Muscle layer of colon (tissue), 2 donors: Measurements from ENCODE around the gene ADAD2.

Experiments used
- H3K27ac ChIP-seq: one replicate; pipeline ENCODE4 v1.7.0; 2013; ENCODE audit warnings: low read depth, mild to moderate bottlenecking, low read length, moderate library complexity
- H3K27me3 ChIP-seq, 2 donors: one replicate each; pipeline ENCODE4 v1.7.0; 2013; ENCODE audit warnings: low read length in 2 of 2, mild to moderate bottlenecking in 2 of 2; ENCODE audit not compliant: insufficient read depth in 2 of 2, control insufficient read depth in 1 of 2
- H3K36me3 ChIP-seq: one replicate; pipeline ENCODE4 v1.7.0; 2013; ENCODE audit warnings: mild to moderate bottlenecking, low read length; ENCODE audit not compliant: insufficient read depth
- H3K4me1 ChIP-seq: one replicate; pipeline ENCODE4 v1.7.0; 2013; ENCODE audit warnings: mild to moderate bottlenecking, low read length; ENCODE audit not compliant: insufficient read depth
- H3K4me3 ChIP-seq, 2 donors: one replicate each; pipeline ENCODE4 v1.7.0; 2013; ENCODE audit warnings: low read length in 2 of 2, low read depth in 1 of 2, mild to moderate bottlenecking in 1 of 2, moderate library complexity in 1 of 2
- H3K9ac ChIP-seq: one replicate; pipeline ENCODE4 v1.7.0; 2013; ENCODE audit warnings: low read length
- H3K9me3 ChIP-seq: one replicate; pipeline ENCODE4 v1.7.0; 2013; ENCODE audit warnings: mild to moderate bottlenecking, low read length
- donor health status: abdominal sarcoma.
- donor health status: Adenocarcinoma of cecum.

ADAD2 gene

GRCh38 chr16:84159800-84160199, 31.2 kb upstream of the ADAD2 start:
- H3K4me1 ChIP-seq, result no peaks in the 10 kb centered on the region
- H3K9ac ChIP-seq, result no peak overlapping the region
- no peak overlapping the region for H3K4me3 ChIP-seq
- peaks cover 0 to 4% of the 10 kb centered on the region in 2 donors for H3K27me3 ChIP-seq
- H3K27ac ChIP-seq, result no peak overlapping the region
- H3K9me3 ChIP-seq, result no peaks in the 10 kb centered on the region
- H3K36me3 ChIP-seq, result no peaks in the 10 kb centered on the region

- Histone ChIP-seq H3K27me3 (peaks cover 0 to 4% of the 10 kb centered on the region in 2 donors), H3K4me1 (no peaks in the 10 kb centered on the region), H3K4me3 (no peak overlapping the region), H3K36me3 (no peaks in the 10 kb centered on the region), H3K9ac (no peak overlapping the region), H3K9me3 (no peaks in the 10 kb centered on the region), H3K27ac (no peak overlapping the region)
These were observed 29.9 kb upstream of the ADAD2 start for GRCh38 chr16:84161037-84161436.

DNA sequence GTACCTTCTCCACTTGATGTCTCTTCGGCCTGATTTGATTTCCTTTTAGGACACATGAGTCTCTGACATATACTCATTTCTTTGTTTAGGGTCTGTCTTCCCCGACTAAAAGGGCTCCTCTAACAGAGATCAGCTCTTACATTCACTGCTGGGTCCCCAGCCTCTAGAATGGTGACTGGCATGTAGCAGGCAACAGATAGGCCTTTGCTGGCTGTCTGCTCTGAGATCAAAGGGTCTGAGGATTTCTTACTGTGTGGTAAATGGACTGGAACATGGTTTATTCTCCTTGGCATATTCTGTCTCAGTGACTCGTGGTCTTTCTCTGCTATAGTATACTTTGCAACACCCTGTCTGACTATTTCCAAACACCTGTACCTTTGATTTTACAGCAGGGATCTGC, 29.2 kb upstream of the ADAD2 start:
- no peak overlapping the region for H3K27ac ChIP-seq
- H3K27me3 ChIP-seq, result peaks cover 0 to 4% of the 10 kb centered on the region in 2 donors
- H3K4me3 ChIP-seq, result no peak overlapping the region
- H3K4me1 ChIP-seq, result no peaks in the 10 kb centered on the region
- H3K36me3 ChIP-seq, result no peaks in the 10 kb centered on the region
- H3K9me3 ChIP-seq, result no peaks in the 10 kb centered on the region
- no peak overlapping the region for H3K9ac ChIP-seq

GRCh38 chr16:84165746-84166145, 25.2 kb upstream of the ADAD2 start:
- peaks cover 0 to 9% of the 10 kb centered on the region in 2 donors for H3K27me3 ChIP-seq
- no peaks in the 10 kb centered on the region for H3K4me1 ChIP-seq
- H3K27ac ChIP-seq, result no peak overlapping the region
- H3K36me3 ChIP-seq, result no peaks in the 10 kb centered on the region
- no peaks in the 10 kb centered on the region for H3K9me3 ChIP-seq
- H3K4me3 ChIP-seq, result no peak overlapping the region
- no peak overlapping the region for H3K9ac ChIP-seq

DNA sequence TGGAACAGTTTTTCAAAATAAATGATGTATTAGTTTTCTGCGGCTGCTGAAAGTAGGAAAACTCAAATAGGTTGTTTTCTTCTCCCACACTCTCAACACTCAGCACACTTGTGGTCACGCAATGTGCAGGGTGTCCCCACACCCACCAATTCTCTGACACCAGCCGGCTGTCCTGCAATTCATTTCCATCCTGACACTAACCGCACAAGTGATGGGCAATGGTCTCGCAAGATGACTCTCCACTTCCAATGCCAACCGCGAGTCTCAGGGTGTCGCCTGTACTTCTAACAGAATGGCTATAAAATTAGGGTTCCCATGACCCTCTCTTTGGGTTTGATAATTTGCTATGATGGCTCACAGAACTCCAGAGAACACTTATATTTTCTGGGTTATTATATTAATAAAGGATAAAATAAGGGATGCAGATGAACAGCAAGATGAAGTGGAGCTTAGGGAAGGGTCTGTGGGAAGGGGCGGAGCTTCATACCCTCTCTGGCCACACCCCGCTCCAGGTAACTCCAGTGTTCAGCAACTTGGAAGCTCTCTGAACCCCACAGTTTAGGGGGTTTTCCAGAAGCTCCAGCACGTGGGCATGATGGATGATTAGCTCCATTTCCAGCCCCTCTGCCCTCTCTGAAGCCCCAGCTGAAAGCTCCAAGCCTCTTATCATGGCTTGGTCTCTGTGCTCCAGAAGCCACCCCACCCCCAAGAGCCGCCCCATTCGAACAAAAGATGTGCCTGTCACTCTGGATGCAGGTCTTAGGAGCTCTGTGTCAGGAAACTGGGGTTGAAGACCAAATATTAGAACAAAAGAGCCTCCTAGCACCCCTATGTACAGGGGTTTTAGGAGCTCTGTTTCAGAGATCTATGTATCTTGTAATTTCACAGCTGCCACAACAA, 23.9 kb upstream of the ADAD2 start:
- Histone ChIP-seq H3K27ac (no peak overlapping the region), H3K27me3 (peaks cover 0 to 5% of the 10 kb centered on the region in 2 donors), H3K9me3 (no peaks in the 10 kb centered on the region), H3K4me3 (no peak overlapping the region), H3K36me3 (no peaks in the 10 kb centered on the region), H3K4me1 (no peaks in the 10 kb centered on the region), H3K9ac (no peak overlapping the region)

DNA sequence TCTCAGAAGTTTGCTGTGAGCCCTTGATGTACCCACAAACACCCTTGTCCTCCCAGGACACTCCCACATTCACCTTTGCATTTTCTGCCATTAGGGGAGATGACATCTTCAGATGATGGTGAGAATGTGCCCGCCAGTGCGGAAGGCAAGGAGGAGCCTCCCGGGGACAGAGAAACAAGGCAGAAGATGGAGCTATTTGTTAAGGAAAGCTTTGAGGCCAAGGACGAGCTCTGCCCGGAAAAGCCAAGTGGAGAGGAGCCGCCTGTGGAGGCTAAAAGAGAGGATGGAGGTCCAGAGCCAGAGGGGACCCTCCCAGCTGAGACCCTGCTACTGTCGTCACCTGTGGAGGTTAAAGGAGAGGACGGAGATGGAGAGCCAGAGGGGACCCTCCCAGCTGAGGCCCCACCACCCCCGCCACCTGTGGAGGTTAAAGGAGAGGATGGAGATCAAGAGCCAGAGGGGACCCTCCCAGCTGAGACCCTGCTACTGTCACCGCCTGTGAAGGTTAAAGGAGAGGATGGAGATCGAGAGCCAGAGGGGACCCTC, 21.1 kb upstream of the ADAD2 start:
- peaks cover 0 to 5% of the 10 kb centered on the region in 2 donors for H3K27me3 ChIP-seq
- no peak overlapping the region for H3K27ac ChIP-seq
- H3K4me3 ChIP-seq, result no peak overlapping the region
- no peaks in the 10 kb centered on the region for H3K9me3 ChIP-seq
- H3K9ac ChIP-seq, result no peak overlapping the region
- no peaks in the 10 kb centered on the region for H3K4me1 ChIP-seq
- H3K36me3 ChIP-seq, result no peaks in the 10 kb centered on the region

DNA sequence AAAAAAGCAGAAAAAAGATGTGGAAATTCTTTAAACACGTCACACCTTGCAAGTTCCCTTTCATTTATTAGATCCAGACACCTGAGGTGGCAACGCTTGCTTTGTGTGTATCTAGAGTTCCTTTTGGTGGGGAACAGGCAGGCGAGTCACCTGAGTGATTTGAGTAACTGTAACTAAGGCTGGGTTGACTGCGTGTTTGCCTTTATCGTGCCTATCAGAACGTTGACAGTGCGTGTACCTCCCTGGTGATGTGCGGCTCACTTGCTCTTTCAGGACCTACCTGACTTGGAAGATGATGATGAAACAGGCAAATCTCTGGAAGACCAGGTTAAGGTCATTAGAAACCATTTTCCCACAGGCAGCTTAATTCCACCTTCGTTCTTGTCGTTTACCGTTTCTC, 16.6 kb upstream of the ADAD2 start:
- Histone ChIP-seq H3K9me3 (no peaks in the 10 kb centered on the region), H3K4me3 (no peak overlapping the region), H3K27me3 (no peaks in the 10 kb centered on the region), H3K9ac (no peak overlapping the region), H3K36me3 (peaks cover 5% of the 10 kb centered on the region), H3K4me1 (peaks cover 21% of the 10 kb centered on the region), H3K27ac (no peak overlapping the region)

- peaks cover 9% of the 10 kb centered on the region for H3K36me3 ChIP-seq
These were observed 15.4 kb upstream of the ADAD2 start for GRCh38 chr16:84175350-84176081.

GRCh38 chr16:84176192-84177053, 14.5 kb upstream of the ADAD2 start:
- H3K4me1 ChIP-seq, result peaks cover 21% of the 10 kb centered on the region
- H3K9ac ChIP-seq, result no peak overlapping the region
- no peaks in the 10 kb centered on the region for H3K27me3 ChIP-seq
- peaks cover 17% of the 10 kb centered on the region for H3K36me3 ChIP-seq
- no peak overlapping the region for H3K4me3 ChIP-seq
- H3K27ac ChIP-seq, result peak overlapping the region; percentile 32
- no peaks in the 10 kb centered on the region for H3K9me3 ChIP-seq

More at GRCh38 chr16:84175350-84176081, 15.4 kb upstream of the ADAD2 start:
- Histone ChIP-seq H3K9me3 (no peaks in the 10 kb centered on the region), H3K9ac (no peak overlapping the region), H3K4me3 (no peak overlapping the region), H3K4me1 (peaks cover 21% of the 10 kb centered on the region), H3K27ac (no peak overlapping the region), H3K27me3 (no peaks in the 10 kb centered on the region)

- H3K9ac ChIP-seq, result no peak overlapping the region
- H3K27ac ChIP-seq, result peak overlapping the region; percentile 32
- H3K36me3 ChIP-seq, result peaks cover 28% of the 10 kb centered on the region
- no peaks in the 10 kb centered on the region for H3K9me3 ChIP-seq
- no peak overlapping the region for H3K4me3 ChIP-seq
- H3K27me3 ChIP-seq, result no peaks in the 10 kb centered on the region
- H3K4me1 ChIP-seq, result peaks cover 21% of the 10 kb centered on the region
These were observed 13.2 kb upstream of the ADAD2 start for GRCh38 chr16:84177741-84178073.
